GM19324 (cell line): Measurements from ENCODE around the gene IL3RA.
"Not testable (repeated sequence)": the region's sequence is repeated elsewhere in the genome, so short reads cannot be mapped to it uniquely, and the experiment has no call there.

ENCODE experiments used
- ATAC-seq: cut with Tn5 transposase; IDR thresholded peaks from one replicate; pipeline ENCODE4 v1.9.1; 2021; ENCODE audit warnings: mild to moderate bottlenecking, moderate library complexity; ENCODE audit not compliant: unreplicated experiment, low FRiP score

Gene IL3RA

DNA sequence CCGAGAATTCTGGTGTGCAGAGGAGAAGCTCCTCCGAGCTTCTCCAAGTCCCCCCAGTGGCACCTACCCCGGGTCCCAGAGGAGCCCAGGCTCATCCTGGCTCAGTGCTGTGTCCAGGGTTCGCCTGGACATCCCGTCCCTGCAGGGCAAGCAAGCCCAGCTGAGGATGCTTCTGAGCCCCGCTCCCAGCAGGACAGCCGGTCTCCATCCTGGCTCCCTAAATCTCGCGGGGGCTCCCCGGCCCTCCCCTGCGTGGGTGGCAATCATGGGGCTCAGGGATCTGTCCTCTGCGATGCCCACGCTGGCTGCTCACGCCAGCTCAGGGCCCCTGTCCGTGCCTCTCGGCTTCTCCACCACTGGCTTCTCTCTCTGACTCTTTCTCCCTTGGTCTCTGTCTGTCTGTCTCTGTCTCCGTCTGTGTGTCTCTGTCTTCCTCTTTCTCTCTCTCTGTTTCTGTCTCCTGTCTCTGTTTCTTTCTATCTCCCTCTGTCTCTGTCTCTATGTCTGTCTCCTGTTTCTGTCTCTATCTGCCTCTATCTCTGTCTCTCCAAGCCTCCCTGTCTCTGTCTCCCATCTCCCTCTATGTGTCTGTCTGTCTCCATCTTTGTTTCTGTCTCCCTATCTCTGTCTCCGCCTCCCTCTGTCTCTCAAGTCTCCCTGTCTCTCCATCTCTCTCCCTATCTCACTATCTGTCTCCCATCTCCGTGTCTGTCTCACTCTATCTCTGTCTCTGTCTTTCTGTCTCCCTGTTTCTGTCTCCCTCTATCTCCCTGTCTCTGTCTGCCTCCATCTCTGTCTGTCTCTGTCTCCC is 83.2 kb downstream of the IL3RA start:
- ATAC-seq: no peak

- no peak for ATAC-seq
Observed at GRCh38 chrX:1420371-1420770, 83.8 kb downstream of the IL3RA start.

DNA sequence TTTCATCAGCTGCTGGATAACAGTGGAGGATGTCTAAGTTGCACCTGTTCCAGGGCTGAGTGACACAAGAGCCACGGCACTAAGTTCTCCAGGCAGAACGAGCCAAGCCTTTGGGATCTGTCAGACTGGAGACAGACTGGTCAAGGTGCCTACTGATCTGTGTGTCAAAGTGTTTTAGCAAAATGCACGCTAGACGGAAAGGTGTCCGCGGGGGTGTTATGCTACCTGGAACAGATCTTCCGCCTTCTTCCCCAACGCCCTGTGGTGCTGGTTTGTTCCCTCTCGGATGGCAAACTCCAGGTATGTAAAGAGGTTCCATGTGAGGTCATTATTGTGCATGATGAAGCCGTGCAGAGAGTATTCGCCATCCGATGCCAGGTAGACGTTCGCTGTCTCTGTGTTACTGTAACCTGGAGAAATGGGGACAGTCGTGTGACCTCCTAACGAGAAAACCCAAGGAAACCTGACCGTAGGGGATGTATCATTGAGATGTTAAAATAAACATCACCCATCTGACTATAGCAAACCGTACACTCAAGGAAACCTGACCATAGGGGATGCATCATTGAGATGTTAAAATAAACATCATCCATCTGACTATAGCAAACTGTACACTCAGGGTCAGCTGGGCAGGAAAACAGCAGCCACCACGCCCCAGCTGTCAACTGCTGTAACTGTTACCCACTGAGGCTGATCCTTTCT is 85.0 kb downstream of the IL3RA start:
- no peak for ATAC-seq

DNA sequence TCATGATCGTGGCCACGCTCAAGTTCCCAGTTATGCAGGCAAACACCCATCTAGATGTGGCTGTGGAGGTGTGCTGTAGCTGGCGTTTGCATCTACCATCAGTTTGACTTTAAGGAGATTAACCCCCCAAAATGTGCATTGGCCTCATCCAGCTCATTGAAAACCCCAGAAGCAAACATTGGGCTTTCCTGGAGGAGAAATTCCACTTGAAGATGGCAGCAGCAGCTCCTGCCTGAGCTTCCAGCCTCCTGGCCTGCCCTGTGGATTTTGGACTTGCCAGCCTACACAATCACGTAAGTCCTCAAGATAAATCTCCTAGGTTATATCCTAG is 85.5 kb downstream of the IL3RA start:
- no peak for ATAC-seq

DNA sequence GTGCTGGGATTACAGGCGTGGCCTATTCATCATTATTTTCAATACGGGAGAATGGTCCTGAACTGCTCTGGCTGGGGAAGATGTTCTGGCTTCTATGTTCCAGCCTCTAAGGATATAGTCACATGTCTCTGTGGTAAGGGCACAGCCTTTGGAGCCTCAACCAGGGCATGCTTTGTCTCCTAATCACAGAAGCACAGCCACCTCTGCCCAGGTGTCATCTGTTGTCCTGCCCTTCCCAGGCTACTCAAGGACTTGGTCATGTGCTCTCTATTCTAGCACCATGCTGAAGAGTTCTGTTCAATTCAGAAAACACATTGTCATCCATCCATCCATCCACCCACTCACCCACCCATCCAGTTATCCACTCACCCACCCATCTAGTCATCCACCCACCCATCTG is 86.6 kb downstream of the IL3RA start:
- no peak for ATAC-seq

DNA sequence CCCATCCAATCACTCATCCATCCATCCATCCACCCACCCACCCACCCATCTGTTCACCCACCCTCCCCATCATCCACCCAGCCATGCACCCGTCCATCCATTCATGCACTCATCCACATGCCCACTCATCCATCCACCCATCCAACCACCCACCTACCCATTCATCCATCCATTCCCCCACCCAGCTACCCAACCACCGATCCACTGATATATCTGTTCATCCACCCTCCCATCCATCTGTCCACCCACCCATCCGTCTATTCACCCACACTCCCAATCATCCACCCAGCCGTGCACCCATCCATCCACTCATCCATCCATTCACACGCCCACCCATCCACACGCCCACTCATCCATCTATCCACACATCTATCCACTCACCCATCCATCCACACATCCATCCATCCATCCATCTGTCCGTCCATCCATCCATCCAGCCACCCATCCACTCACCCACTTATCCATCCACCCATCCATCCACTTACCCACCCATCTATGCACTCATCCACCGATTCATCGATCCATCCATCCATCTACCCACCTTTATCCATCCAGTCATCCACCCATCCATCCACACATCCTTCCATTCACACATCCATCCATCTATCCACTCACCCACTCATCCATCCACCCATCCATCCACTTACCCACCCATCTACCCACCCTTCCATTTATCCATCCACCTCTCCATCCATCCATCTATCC is 87.7 kb downstream of the IL3RA start:
- ATAC-seq: no peak

- no peak for ATAC-seq
Observed at GRCh38 chrX:1425381-1425780, 88.8 kb downstream of the IL3RA start.

GRCh38 chrX:1426321-1426720 is 89.7 kb downstream of the IL3RA start:
- not testable (repeated sequence) for ATAC-seq

DNA sequence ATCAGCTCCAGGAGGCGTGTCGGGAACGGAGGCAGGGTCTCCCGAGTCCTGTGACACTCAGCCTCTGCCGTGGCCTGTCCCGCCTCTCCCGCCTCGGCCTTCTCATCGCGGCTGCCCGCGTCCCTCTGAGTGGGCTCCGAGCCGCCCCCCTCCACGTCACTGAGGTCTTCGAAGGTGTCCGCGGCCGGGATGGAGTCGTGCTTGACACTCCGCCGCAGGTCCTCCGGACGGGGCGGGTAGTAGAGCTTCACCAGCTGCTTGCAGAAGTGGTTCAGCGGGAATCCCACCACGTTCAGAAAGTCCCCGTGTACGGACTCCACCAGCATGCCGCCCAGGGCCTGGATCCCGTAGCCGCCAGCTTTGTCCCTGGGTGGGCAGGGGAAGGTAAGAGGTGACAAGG is 91.2 kb downstream of the IL3RA start:
- no peak for ATAC-seq

GRCh38 chrX:1430451-1430850 is 93.9 kb downstream of the IL3RA start:
- ATAC-seq: no peak
